ENCODE results near the gene PDE8B.
"Not testable (repeated sequence)": the region's sequence is repeated elsewhere in the genome, so short reads cannot be mapped to it uniquely, and the experiment has no call there.

The PDE8B gene

DNA sequence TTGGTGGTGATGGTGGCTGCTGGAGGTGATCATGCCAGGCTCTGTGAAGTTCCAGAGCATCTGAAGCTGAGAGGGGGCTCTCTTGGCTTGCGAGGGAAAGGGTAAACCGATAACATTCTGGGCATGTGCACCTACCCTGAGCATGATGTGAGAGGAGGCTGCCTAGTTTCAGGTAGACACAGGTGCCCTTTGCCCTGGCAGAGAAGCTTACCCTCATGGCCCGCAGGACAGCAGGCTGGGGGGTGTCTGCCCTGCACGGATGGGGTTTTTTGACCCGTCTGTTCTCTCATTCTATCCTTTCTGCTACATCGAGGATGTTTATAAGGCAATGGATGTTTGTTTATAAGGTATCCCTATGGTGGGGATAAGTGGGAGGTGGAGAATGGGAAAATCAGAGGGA is 148.8 kb downstream of the PDE8B start:
- no peak for DNase-seq (ENCODE audit: low spot score)

DNA sequence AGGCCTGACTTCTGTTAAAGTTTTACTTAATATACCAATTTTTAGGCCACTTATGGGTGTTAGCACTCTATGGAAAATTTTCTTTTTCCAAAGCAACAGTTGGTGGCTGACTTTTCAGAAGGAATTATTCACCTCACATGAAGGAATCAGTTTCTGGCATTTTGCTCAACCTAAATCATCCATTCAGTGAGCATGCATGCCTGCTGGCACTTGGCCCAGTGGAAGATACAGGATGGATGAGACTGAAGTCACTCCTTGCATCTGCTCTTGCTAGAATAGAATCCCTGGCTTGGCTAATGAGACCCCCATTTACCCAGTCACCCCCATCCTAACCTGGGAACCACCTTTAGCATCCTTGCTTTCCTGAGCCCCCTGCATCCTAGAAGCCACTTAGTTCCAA is 149.9 kb downstream of the PDE8B start:
- DNase-seq (ENCODE audit: low spot score) = peak; percentile 7

DNA sequence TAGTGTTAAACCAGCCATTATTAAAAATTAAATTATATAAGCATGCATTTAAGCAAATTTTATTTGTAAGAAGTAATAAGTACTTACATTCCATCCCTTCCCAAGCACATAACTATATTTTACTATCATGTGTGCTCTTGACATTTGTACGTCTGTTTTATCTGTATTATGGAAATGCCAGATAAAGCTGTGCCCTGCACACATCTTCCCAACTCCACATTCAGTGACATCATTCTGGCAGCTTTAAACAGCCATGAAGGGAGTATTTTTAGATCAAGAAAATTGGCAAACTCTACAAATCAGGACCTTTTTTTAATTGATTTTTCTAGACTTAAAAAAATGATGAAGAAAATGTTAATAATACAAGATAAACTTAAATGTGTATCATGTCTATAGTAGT is 150.5 kb downstream of the PDE8B start:
- no peak for DNase-seq (ENCODE audit: low spot score)

DNA sequence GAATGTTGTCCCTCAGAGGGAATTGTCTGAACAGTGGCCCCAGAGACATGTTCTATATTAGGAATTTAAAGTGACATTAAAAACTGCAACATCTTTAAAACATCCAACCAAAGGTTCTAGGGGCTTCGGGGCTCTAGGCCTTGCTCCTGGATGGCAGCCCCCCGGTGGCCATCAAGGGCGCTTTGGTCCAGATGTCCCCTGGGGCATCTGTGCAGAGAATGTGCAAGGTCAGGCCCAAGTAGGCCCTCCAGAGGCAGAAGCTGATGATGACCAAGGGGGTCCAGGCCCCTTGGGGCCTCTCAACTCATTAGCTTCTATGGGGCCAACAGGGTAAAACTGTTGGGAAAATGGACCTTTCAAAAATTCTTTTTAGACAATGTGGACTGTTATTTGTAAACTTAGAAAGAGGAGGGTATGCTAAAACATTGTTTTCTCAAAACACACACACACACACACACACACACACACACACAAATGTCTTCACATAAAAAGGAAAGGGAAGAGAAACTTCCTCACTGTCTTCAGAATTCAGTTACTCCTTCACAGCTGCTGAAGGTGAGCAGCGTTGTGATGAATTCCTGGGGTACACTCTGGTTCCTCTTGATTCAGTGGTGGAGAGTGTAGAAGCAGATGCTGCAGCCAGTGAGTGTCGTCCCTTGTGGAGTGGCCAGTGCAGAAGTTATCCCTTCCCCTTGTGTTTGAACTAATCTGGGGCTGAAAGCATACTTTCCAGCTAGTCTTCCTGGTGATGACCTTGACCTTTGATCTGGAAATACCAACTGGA is 156.4 kb downstream of the PDE8B start:
- DNase-seq (ENCODE audit: low spot score) = no peak

DNA sequence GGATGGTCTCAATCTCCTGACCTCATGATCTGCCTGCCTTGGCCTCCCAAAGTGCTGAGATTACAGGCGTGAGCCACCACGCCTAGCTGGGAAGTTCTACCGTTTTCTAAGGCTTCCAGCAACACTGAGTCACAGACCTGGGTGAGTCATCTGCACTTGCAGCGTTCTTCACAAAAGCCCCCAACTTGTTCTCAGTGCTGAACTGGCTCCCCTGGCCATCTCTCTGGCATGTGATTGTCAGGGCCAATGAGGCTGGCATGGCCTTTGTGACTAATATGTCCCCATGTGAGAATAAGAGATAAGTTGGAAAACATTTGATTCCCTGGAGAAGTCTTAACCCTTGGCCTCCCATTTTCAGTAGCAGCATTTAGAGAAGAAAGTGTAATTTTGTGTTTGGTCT is 157.3 kb downstream of the PDE8B start:
- DNase-seq (ENCODE audit: low spot score) = no peak

DNA sequence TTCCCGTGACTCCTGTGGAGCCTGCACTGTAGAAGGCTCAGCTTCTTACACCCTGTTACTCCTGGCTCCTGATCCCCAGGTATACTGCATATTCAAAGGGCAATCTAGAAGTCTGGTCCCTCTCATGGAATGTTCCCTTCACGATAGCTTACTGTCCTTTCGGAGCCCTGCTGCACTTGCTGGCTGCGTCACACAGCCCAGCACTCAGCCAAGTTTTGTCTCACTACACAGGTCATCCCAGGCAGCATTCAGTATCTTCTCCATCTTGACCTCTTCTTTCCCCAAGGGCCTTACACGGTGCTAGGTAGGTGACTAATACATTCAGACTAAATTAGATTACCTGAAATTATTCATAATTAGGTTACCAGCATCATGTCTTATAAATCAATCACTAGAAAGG is 157.9 kb downstream of the PDE8B start:
- no peak for DNase-seq (ENCODE audit: low spot score)

DNA sequence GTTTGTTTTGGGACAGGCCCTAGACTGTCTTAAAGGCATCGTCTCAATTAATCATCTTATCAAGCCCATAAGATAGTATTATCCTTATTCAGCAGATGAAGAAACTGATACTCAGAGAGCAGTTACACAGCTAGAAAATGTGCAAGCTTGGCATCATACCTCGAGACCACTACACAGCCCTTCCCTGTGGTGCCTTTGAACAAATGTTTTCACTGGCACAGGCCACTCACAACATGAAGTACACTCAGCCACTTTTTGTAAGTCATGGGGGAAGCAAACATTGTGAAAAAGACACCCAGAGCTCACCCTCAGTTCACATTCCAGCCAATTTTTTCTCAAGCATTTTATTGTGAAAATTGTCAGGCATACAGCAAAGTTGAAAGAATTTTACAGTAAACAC is 159.1 kb downstream of the PDE8B start:
- no peak for DNase-seq (ENCODE audit: low spot score)

DNA sequence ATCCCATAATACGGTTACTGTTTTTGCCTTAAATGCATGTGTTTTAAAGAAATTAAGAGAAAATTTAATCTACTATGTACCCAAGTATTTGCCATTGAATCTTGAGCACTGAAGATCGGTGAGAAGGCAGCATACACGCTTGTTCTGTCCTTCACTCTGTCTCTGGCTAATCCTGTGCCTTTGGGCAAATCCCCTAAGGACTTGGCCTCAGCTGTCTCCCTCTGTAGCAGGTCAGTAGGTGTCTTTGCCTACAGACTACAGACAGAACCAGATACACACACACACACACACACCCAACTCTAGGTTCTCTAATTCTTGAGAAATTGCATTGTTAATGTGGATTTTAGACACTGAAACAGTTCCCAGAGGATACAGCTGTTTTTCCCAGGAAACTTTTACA is 164.2 kb downstream of the PDE8B start:
- no peak for DNase-seq (ENCODE audit: low spot score)

DNA sequence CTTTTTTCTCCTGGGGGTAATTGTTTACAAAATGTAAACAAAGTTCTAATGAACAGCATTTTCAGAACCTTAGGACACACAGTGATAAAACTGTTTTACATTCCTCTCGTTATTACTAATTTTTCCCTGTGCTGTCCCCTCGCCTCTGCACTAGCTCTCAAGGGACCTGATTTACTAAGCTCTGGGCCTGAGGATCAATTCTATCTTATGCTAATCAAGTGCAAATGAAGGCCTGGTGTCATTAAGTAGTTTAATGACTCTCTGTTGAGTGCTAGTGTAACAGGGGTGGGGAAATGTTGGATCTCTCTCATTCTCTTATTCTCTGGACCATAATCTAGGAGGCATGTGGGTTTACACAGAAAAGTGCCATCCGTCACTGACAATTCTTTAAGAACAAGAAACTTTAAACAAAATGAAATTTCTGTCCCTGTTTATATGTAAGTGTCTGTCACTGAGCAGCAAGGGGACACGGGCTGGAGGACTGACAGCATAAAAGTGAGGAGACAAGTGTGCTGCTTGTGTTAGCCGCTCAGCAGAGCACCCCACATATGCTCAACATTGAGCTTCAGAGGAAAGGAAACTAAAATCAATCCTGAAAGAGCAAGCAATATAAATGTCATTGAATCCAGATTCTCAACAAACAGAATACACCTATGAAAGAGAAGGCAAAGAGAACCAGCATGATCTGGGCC is 166.3 kb downstream of the PDE8B start:
- DNase-seq (ENCODE audit: low spot score) = no peak

DNA sequence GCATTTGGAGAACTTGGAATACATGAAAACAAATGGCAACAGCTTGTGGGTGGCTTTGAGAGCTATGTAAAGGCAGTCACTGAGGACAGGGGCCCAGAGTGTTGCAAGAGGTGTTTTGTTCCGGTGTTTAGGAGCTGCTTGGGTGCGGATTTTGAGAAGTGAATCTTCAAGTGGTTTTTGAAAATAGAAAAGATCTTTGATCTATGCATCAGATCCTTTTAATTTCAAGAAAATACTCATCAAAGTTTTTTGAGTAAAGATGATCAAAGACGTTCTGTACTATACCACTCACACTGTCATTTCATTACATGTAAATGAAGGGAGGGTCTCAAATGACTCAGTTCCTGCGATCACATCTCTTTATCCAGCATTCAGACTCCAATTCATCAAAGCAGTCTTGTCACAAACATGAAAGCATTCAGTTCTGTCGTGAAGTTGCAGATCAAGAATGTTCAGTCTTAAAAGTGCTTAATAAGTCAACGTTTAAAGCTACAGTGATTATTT is 169.1 kb downstream of the PDE8B start:
- no peak for DNase-seq (ENCODE audit: low spot score)

DNA sequence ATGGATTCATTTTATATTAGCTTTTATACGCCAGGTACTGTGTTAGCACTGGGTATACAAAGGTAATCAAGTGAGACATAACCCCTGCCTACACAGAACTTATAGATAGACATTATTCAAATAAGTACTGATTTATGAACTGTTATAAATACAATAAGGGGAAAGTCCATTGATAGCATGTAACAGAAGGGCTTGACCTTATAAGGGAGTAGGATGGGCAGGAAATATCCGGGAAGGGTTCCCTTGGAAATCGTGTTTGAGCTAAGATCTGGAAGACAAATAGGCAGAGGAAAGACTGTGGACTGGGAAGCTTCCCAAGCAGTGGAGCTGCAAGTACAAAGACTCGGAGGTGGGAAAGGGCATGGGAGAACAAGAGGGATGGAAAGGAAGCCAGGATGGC is 170.2 kb downstream of the PDE8B start:
- DNase-seq (ENCODE audit: low spot score) = no peak

DNA sequence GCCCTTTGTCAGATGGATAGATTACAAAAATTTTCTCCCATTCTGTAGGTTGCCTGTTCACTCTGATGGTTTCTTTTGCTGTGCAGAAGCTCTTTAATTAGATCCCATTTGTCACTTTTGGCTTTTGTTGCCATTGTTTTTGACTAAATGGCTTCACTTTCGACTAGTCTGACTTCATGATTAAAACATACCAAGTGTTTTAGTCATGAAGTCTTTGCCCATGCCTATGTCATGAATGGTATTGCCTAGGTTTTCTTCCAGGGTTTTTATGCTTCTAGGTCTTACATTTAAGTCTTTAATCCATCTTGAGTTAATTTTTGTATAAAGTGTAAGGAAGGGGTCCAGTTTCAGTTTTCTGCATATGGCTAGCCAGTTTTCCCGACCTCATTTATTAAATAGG is 172.9 kb downstream of the PDE8B start:
- DNase-seq (ENCODE audit: low spot score) = not testable (repeated sequence)

DNA sequence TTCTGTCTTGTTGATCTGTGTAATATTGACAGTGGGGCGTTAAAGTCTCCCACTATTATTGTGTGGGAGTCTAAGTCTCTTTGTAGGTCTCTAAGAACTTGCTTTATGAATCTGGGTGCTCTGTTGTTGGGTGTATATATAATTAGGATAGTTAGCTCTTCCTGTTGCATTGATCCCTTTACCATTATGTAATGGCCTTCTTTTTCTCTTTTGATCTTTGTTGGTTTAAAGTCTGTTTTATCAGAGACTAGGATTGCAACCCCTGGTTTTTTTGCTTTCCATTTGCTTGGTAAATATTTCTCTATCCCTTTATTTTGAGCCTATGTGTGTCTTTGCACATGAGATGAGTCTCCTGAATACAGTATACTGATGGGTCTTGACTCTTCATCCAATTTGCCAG is 175.9 kb downstream of the PDE8B start:
- not testable (repeated sequence) for DNase-seq (ENCODE audit: low spot score)

DNA sequence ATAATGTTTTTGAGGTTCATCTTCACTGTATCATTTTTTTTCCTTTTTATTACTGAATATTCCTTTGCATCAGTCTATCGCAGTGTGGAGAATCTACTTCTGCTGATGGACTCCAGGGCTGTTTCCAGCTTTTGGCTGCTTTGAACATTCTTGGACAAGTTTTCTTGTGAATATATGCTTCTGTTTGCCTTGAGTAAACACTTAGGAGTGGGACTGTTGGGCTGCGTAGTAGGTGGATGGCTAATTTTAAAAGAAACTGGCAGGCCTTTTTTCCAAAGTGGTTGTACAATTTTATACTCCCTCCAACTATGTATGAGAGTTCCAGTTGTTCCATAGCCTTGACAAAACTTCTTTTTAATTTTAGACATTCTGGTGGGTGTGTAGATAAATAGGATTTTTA is 179.3 kb downstream of the PDE8B start:
- DNase-seq (ENCODE audit: low spot score) = no peak

DNA sequence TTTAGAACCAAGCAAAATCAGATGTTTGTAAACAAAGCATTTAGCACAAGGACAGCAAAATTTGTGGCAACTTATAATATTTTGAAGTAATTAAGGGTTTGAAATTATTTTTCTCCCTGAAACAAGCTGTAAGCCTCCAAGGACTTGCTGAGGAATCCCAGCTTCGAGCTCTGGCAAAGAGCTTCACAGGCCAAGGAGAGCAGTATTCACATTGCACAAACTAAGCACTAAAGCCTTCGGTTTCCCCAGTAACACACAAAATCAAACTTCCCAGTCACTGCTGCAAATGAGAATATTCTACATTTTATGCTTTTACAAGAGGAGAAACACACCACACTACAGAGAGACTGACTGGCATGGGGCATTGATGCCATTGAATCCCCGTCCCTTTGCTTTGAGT is 179.7 kb downstream of the PDE8B start:
- DNase-seq (ENCODE audit: low spot score) = no peak

DNA sequence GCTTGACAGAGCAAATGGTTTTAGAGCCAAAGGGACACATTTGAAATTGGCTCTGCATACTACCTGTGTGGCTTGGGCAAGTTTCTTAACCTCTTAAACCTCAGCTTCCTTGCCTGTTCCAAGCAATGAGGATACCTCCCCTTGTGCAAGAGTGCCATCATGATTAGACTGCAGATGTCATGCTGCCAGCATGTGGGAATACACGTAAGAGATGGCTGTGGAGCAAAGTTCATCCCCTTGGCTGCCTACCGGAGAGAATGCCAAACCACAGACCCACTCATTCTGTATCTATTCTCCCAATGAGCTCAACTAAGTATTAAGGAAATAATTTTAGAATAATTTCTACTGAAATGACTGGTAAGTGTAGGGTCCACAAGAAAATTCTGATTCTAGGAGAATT is 180.3 kb downstream of the PDE8B start:
- peak; percentile 78 for DNase-seq (ENCODE audit: low spot score)

DNA sequence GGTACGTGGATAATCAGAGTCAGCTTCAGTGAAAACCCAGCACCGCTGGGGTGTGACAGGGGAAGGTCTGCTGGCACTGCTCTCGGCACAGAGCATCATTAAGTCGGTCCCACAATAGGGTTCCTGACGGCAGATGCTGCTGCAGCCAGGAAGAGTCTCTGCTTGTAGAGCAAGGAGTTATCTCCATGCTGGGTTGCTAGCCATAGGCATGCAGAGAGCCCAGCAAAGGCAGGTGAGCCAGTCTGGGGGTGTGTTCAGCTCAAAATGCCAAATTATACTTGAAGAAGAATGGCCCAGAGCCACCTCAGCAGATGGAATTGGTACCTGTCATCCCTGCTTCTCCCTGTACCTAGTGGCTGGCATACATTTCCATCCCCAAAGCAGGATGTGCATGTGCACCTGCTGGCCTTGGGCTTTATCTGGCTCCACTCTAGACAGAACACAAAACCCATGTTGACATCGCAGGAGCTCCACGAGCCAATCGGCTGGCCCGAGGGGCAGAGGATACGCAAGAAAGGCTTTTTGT is 180.8 kb downstream of the PDE8B start:
- no peak for DNase-seq (ENCODE audit: low spot score)

DNA sequence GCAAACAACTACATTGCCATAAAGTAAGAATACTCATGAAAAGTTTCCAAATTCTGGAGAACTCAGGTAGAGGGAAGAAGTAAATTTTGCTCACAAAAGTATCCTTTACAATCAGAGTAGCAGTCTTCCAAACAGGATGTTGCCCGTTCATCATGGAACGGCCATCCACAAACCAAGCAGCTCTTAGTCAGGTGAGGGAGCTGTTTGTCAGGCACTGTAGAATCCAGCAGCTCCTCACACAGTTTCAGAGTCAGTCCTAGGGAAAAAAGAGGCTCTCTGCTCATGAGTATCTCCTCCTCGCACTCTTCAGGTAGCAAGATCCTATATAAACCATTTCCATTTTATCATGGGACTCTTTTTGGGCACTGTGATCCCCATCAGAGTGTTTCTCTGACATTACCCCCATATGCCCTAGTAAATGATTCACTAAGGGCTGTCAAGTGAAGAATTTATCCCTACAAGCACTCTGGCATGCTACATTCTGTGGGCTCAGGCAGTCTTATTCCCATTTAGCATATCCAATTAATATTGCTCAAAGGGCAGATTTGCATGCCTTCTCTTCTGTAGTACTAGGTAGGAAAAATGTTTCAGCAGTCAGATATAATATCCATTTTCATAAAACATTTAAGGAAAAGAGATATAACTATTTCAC is 183.7 kb downstream of the PDE8B start:
- no peak for DNase-seq (ENCODE audit: low spot score)

DNA sequence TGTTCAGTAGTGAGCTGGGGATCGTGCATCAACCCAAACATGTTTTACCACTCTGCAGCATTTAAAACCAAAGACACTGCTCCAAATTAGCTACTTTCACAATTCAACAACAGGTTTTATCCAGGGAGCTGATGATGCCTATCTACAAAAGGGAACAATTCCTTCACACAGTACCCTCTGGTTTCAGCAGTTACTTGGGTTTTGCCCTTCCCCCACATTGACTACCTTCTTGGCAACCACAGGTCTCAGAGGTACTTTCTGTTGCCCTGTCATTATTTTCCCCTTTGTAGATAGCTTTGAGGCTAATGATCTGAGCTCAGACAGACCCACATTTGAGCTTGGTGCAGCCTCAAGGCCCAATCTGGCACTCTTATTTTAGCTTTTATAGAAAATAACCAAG is 185.5 kb downstream of the PDE8B start:
- no peak for DNase-seq (ENCODE audit: low spot score)

DNA sequence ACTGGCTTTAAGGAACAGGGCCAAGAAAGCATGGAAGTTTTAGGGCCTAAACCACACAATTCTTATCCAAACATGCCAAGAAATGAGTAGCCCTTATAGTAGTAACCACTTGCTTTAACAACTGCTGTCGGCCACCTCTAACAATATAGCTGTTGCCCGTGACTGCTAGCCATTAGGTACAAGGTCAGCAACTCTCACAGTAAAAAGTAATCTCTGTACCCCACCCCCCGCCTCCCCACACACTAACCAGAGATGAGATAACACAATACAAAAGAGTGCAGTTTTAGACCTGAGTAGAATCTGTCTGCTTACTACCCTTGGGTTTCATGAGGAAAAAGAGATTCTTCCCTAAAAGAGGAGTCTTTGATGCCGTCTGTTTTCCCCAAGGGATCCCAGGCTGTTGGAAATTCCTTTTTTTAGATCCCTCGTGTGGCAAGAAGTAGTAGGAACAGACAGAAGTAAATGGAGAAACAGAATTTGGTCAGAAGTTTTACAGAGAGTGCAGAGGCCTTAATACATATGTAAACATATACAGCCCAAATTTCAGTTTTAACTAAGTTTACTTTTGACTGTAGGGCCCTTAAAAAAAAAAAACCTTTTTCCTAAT is 187.3 kb downstream of the PDE8B start:
- no peak for DNase-seq (ENCODE audit: low spot score)

DNA sequence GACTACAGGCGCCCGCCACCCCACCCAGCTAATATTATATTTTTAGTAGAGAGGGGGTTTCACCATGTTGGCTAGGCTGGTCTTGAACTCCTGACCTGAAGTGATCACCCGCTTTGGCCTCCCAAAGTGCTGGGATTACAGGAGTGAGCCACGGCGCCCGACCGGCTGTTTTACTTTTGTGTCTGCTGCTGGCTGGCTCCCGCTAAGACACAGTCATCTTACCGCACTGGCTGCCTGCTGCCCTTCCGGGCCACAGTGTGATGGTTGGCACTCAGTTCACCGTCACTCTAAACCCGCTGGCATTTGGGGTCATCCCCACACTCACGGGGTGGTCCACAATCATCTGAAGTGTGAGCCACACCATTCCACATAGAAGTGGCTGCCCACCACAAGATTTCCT is 188.0 kb downstream of the PDE8B start:
- DNase-seq (ENCODE audit: low spot score) = no peak

DNA sequence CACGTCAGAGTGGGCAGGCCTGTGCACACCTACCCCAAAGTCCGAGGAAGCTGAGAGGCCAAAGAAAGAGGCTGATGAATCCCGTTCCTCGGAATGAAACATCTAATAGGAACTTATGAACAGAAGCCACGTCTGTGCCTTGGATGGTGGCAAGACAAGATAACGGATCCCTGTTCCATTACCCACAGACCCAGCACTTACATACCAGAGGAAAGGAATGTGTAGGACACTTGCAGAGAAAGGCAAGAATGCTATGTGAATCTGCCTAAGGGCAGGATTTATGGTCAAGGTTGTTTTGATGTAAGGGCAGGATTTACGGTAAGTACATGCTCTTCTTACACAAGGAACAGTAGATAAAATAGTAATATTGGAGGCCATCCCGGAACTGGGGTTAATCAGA is 188.4 kb downstream of the PDE8B start:
- no peak for DNase-seq (ENCODE audit: low spot score)

All from AG08395 (cell line).